Urinary bladder (tissue), 4 donors: ENCODE measurements around the gene SNAI3. TPM values are rescaled to one million over a fixed set of nuclear protein-coding genes. Genes with fewer than 3 reads are reported as not detected.

ENCODE experiments used
- DNase-seq: peaks from one replicate; pipeline ENCODE4 v3.0.0-alpha.2; 2015; ENCODE audit errors: extremely low spot score
- H3K27ac ChIP-seq: one replicate; pipeline ENCODE4 v1.5.1; 2013; ENCODE audit warnings: low read depth, mild to moderate bottlenecking, moderate library complexity
- H3K36me3 ChIP-seq: one replicate; pipeline ENCODE4 v1.6.1; 2013; ENCODE audit warnings: mild to moderate bottlenecking, moderate library complexity; ENCODE audit not compliant: insufficient read depth
- H3K4me1 ChIP-seq: one replicate; pipeline ENCODE4 v1.6.1; 2013; ENCODE audit warnings: mild to moderate bottlenecking, moderate library complexity; ENCODE audit not compliant: insufficient read depth
- H3K4me3 ChIP-seq: one replicate; pipeline ENCODE4 v1.5.1; 2013; ENCODE audit warnings: low read depth, low read length
- WGBS: extraction: QIAGEN DNeasy Blood & Tissue Kit; methylation state at CpG from one replicate; pipeline ENCODE4 v1.1.7; 2013; 5-methylcytosine and 5-hydroxymethylcytosine counted together
- polyA plus RNA-seq: library from polyadenylated mRNA; stranded (reverse); fragments of 200-250 nt; gene quantifications from one replicate; pipeline ENCODE4 v1.2.3, GENCODE V29; 2013
- total RNA-seq: library from RNA; depleted of rRNA; stranded (reverse); fragments of >200 nt; gene quantifications from one replicate; pipeline ENCODE4 v1.2.3, GENCODE V29; 2014
- donor health status: healthy with polysubstance abuse.
- donor health status: healthy.

The SNAI3 gene
- total and polyA plus RNA-seq, 2 donors, result 0.82 TPM; not detected in 1

- no peak for DNase-seq
- Histone ChIP-seq H3K36me3 (peaks cover 8% of the 10 kb centered on the region), H3K4me1 (no peaks in the 10 kb centered on the region), H3K27ac (no peak overlapping the region), H3K4me3 (no peak overlapping the region)
- 50% methylated on average over 23 of the region's 23 CpGs for WGBS
Observed at GRCh38 chr16:88633684-88634140, 52.6 kb downstream of the SNAI3 start.

GRCh38 chr16:88632587-88632930 lies 53.7 kb downstream of the SNAI3 start:
- no peak for DNase-seq
- 93% methylated on average over 11 of the region's 11 CpGs for WGBS
- Histone ChIP-seq H3K4me1 (no peaks in the 10 kb centered on the region), H3K27ac (no peak overlapping the region), H3K36me3 (peaks cover 8% of the 10 kb centered on the region), H3K4me3 (no peak overlapping the region)

GRCh38 chr16:88631920-88632586 lies 54.3 kb downstream of the SNAI3 start:
- Histone ChIP-seq H3K27ac (no peak overlapping the region), H3K4me3 (no peak overlapping the region), H3K4me1 (no peaks in the 10 kb centered on the region), H3K36me3 (peaks cover 8% of the 10 kb centered on the region)
- no peak for DNase-seq
- WGBS, result 93% methylated on average over 30 of the region's 30 CpGs

GRCh38 chr16:88631384-88631783 lies 54.9 kb downstream of the SNAI3 start:
- Histone ChIP-seq H3K36me3 (peaks cover 8% of the 10 kb centered on the region), H3K27ac (no peak overlapping the region), H3K4me3 (no peak overlapping the region), H3K4me1 (no peaks in the 10 kb centered on the region)
- WGBS, result 77% methylated on average over 16 of the region's 16 CpGs
- no peak for DNase-seq

GRCh38 chr16:88630941-88631340 lies 55.4 kb downstream of the SNAI3 start:
- Histone ChIP-seq H3K4me1 (no peaks in the 10 kb centered on the region), H3K36me3 (peaks cover 8% of the 10 kb centered on the region), H3K4me3 (no peak overlapping the region), H3K27ac (no peak overlapping the region)
- WGBS, result 94% methylated on average over 23 of the region's 23 CpGs
- no peak for DNase-seq

GRCh38 chr16:88630433-88630832 lies 55.9 kb downstream of the SNAI3 start:
- no peaks in the 10 kb centered on the region for H3K4me1 ChIP-seq
- WGBS, result 94% methylated on average over 12 of the region's 12 CpGs
- no peak overlapping the region for H3K27ac ChIP-seq
- H3K4me3 ChIP-seq, result no peak overlapping the region
- peaks cover 8% of the 10 kb centered on the region for H3K36me3 ChIP-seq
- no peak for DNase-seq

GRCh38 chr16:88629835-88630234 lies 56.5 kb downstream of the SNAI3 start:
- H3K36me3 ChIP-seq, result peaks cover 8% of the 10 kb centered on the region
- 84% methylated on average over 9 of the region's 9 CpGs for WGBS

GRCh38 chr16:88628512-88628974 lies 57.8 kb downstream of the SNAI3 start:
- H3K36me3 ChIP-seq, result peaks cover 10% of the 10 kb centered on the region
- DNase-seq, result no peak
- no peaks in the 10 kb centered on the region for H3K4me1 ChIP-seq
- no peak overlapping the region for H3K27ac ChIP-seq
- 65% methylated on average over 12 of the region's 12 CpGs for WGBS
- no peak overlapping the region for H3K4me3 ChIP-seq

More at GRCh38 chr16:88629835-88630234, 56.5 kb downstream of the SNAI3 start:
- no peak for DNase-seq
- Histone ChIP-seq H3K4me1 (no peaks in the 10 kb centered on the region), H3K27ac (no peak overlapping the region), H3K4me3 (no peak overlapping the region)

Other genes starting within 250 kb of the SNAI3 start
- 2.7 TPM for gene ZFPM1, start 233.2 kb downstream of the SNAI3 start, total RNA-seq
- gene ZFPM1, start 233.2 kb downstream of the SNAI3 start, polyA plus RNA-seq, result 2.1 TPM
- 13.9 TPM for gene ZC3H18, start 116.1 kb downstream of the SNAI3 start, total RNA-seq
- 29.5 TPM for gene ZC3H18, start 116.1 kb downstream of the SNAI3 start, polyA plus RNA-seq
- gene IL17C, start 47.9 kb downstream of the SNAI3 start, total RNA-seq, result not detected
- 0.13 TPM for gene IL17C, start 47.9 kb downstream of the SNAI3 start, polyA plus RNA-seq
- 90.4 TPM for gene CYBA, start 35.5 kb downstream of the SNAI3 start, total RNA-seq
- gene CYBA, start 35.5 kb downstream of the SNAI3 start, polyA plus RNA-seq, result 145 TPM
- gene MVD, start 23.4 kb downstream of the SNAI3 start, total RNA-seq, result 14.8 TPM
- 35.7 TPM for gene MVD, start 23.4 kb downstream of the SNAI3 start, polyA plus RNA-seq
- gene RNF166, start 19.9 kb upstream of the SNAI3 start, total RNA-seq, result 10.0 TPM
- gene RNF166, start 19.9 kb upstream of the SNAI3 start, polyA plus RNA-seq, result 19.6 TPM
- gene CTU2, start 20.0 kb upstream of the SNAI3 start, total RNA-seq, result 6.8 TPM
- gene CTU2, start 20.0 kb upstream of the SNAI3 start, polyA plus RNA-seq, result 15.4 TPM
- gene PIEZO1, start 98.7 kb upstream of the SNAI3 start, total RNA-seq, result 62.0 TPM
- gene PIEZO1, start 98.7 kb upstream of the SNAI3 start, polyA plus RNA-seq, result 205 TPM
- gene CDT1, start 117.3 kb upstream of the SNAI3 start, total RNA-seq, result 4.0 TPM
- gene CDT1, start 117.3 kb upstream of the SNAI3 start, polyA plus RNA-seq, result 1.5 TPM
- 28.8 TPM for gene APRT, start 125.4 kb upstream of the SNAI3 start, total RNA-seq
- gene APRT, start 125.4 kb upstream of the SNAI3 start, polyA plus RNA-seq, result 167 TPM
- gene GALNS, start 170.4 kb upstream of the SNAI3 start, total RNA-seq, result 14.6 TPM
- 23.0 TPM for gene GALNS, start 170.4 kb upstream of the SNAI3 start, polyA plus RNA-seq
- gene TRAPPC2L, start 170.6 kb upstream of the SNAI3 start, total RNA-seq, result 18.7 TPM
- gene TRAPPC2L, start 170.6 kb upstream of the SNAI3 start, polyA plus RNA-seq, result 43.3 TPM
- gene PABPN1L, start 180.2 kb upstream of the SNAI3 start, total RNA-seq, result not detected
- not detected for gene PABPN1L, start 180.2 kb upstream of the SNAI3 start, polyA plus RNA-seq